CD4-positive, alpha-beta T cell treated with Interleukin-4 for 4 hours (primary cell): ENCODE data around the gene SERPINF2.
"Not testable (repeated sequence)": the region's sequence is repeated elsewhere in the genome, so short reads cannot be mapped to it uniquely, and the experiment has no call there.

Experiments used
- DNase-seq: peaks from one replicate; pipeline ENCODE4 v3.0.0-alpha.2; 2020

The SERPINF2 gene

GRCh38 chr17:1796800-1797199, 54.1 kb downstream of the SERPINF2 start:
- no peak for DNase-seq

GRCh38 chr17:1797323-1797722, 54.7 kb downstream of the SERPINF2 start:
- no peak for DNase-seq

GRCh38 chr17:1797846-1798245, 55.2 kb downstream of the SERPINF2 start:
- DNase-seq: not testable (repeated sequence)

GRCh38 chr17:1800240-1800639, 57.6 kb downstream of the SERPINF2 start:
- no peak for DNase-seq

- no peak for DNase-seq
Measured at GRCh38 chr17:1800712-1801111, 58.0 kb downstream of the SERPINF2 start.

GRCh38 chr17:1802429-1802828, 59.8 kb downstream of the SERPINF2 start:
- DNase-seq: no peak

- no peak for DNase-seq
Measured at GRCh38 chr17:1803280-1803679, 60.6 kb downstream of the SERPINF2 start.
